HEK293T (cell line): ENCODE data around the gene GLOD4.

ENCODE experiments used
- BHLHE40 ChIP-seq: fragments of 450-650 bp; IDR thresholded peaks from 2 replicates; pipeline ENCODE4 v1.6.1; 2016; ENCODE audit warnings: mild to moderate bottlenecking, moderate library complexity, borderline replicate concordance
- ELF4 ChIP-seq: fragments of 450-650 bp; IDR thresholded peaks from 2 replicates; pipeline ENCODE4 v1.6.1; 2017; ENCODE audit warnings: antibody characterized with exemption
- FOXA1 ChIP-seq: fragments of 450-650 bp; IDR thresholded peaks from 2 replicates; pipeline ENCODE4 v1.6.1; 2016; ENCODE audit warnings: mild to moderate bottlenecking
- FOXK2 ChIP-seq: fragments of 450-650 bp; IDR thresholded peaks from 2 replicates; pipeline ENCODE4 v1.6.1; 2016; ENCODE audit warnings: mild to moderate bottlenecking
- FOXM1 ChIP-seq: fragments of 450-650 bp; IDR thresholded peaks from 2 replicates; pipeline ENCODE4 v1.6.1; 2017; ENCODE audit warnings: mild to moderate bottlenecking, borderline replicate concordance
- HDGF ChIP-seq: fragments of 450-650 bp; IDR thresholded peaks from 2 replicates; pipeline ENCODE4 v1.6.1; 2017; ENCODE audit warnings: antibody characterized with exemption, borderline replicate concordance
- L3MBTL2 ChIP-seq: fragments of 450-650 bp; conservative IDR thresholded peaks from 2 replicates; pipeline ENCODE4 v1.6.1; 2016; ENCODE audit warnings: mild to moderate bottlenecking
- NFRKB ChIP-seq: fragments of 450-650 bp; IDR thresholded peaks from 2 replicates; pipeline ENCODE4 v1.6.1; 2016; ENCODE audit warnings: mild to moderate bottlenecking, moderate library complexity
- SP1 ChIP-seq: fragments of 450-650 bp; IDR thresholded peaks from 2 replicates; pipeline ENCODE4 v1.6.1; 2017
- SUZ12 ChIP-seq: fragments of 450-650 bp; IDR thresholded peaks from 2 replicates; pipeline ENCODE4 v1.6.1; 2016; ENCODE audit warnings: mild to moderate bottlenecking
- TARDBP ChIP-seq: fragments of 450-650 bp; IDR thresholded peaks from 2 replicates; pipeline ENCODE4 v1.6.1; 2016
- ZNF384 ChIP-seq: fragments of 450-650 bp; IDR thresholded peaks from 2 replicates; pipeline ENCODE4 v1.6.1; 2016
- TF ChIP-seq, protein P1 (sequence below): fragments of 450-650 bp; IDR thresholded peaks from 2 replicates; pipeline ENCODE4 v1.6.1; 2016

DNA sequence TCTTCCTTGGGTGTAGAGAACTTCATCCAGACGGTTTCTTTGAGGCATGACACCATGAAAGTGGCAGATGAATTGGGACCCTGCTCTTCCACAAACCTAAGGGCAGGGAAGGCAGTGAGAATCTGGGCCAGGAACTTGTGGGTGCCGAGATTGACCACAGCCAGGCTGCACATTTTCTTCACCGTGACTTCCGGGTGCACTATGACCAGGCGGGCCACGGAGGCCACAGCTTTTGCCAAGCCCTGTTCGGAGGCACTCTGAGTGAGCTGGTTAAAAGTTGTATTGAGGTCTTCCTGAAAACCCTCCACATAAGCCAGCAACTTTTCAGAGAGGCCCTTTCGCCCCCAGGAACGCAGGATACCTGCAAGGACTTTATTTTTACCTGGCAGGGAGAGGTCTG, 35.9 kb downstream of the GLOD4 start:
- TF ChIP-seq BHLHE40 (no peak), L3MBTL2 (no peak), SP1 (no peak), FOXM1 (no peak), TARDBP (no peak), SUZ12 (no peak), HDGF (no peak), ZNF384 (no peak), NFRKB (no peak), FOXA1 (no peak), FOXK2 (no peak), ELF4 (no peak)
- TF ChIP-seq, protein P1, sequence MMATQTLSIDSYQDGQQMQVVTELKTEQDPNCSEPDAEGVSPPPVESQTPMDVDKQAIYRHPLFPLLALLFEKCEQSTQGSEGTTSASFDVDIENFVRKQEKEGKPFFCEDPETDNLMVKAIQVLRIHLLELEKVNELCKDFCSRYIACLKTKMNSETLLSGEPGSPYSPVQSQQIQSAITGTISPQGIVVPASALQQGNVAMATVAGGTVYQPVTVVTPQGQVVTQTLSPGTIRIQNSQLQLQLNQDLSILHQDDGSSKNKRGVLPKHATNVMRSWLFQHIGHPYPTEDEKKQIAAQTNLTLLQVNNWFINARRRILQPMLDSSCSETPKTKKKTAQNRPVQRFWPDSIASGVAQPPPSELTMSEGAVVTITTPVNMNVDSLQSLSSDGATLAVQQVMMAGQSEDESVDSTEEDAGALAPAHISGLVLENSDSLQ: no peak
